Right atrium auricular region (tissue), 2 donors: Measurements from ENCODE around the gene CCDC85C. TPM values are rescaled to one million over a fixed set of nuclear protein-coding genes. Genes with fewer than 3 reads are reported as not detected.

Experiments used
- DNase-seq: peaks from one replicate; pipeline ENCODE4 v3.0.0-alpha.2; 2019; ENCODE audit warnings: low spot score
- H3K27ac ChIP-seq, 2 donors: fragments of 200-600 bp; sonication (generic); 1 replicate in 1 of 2; 2 replicates in 1 of 2; pipeline ENCODE4 v1.5.1; 2016 to 2019
- H3K27me3 ChIP-seq, 2 donors: fragments of 200-600 bp; sonication (generic); one replicate each; pipeline versions ENCODE4 v1.5.1 to v1.6.0; 2017 to 2019
- H3K36me3 ChIP-seq: fragments of 200-600 bp; sonication (generic); one replicate; pipeline ENCODE4 v1.5.1; 2016
- H3K4me1 ChIP-seq, 2 donors: fragments of 200-600 bp; sonication (generic); one replicate each; pipeline versions ENCODE4 v1.5.1 to v1.6.0; 2017 to 2019
- H3K4me3 ChIP-seq, 2 donors: fragments of 200-600 bp; sonication (generic); 1 replicate in 1 of 2; 2 replicates in 1 of 2; pipeline ENCODE4 v1.5.1; 2017 to 2019; ENCODE audit warnings: mild to moderate bottlenecking in 1 of 2, moderate library complexity in 1 of 2
- H3K9me3 ChIP-seq, 2 donors: fragments of 200-600 bp; sonication (generic); one replicate each; pipeline ENCODE4 v1.5.1; 2019
- CTCF ChIP-seq, 2 donors: fragments of 200-600 bp; sonication (generic); IDR thresholded peaks; one replicate each; pipeline ENCODE4 v1.5.1; 2019; ENCODE audit warnings: antibody characterized with exemption in 2 of 2
- total RNA-seq, 2 donors: library from RNA; depleted of rRNA; stranded (reverse); fragments of >200 nt; gene quantifications; one replicate each; pipeline ENCODE4 v1.1.0, GENCODE V29; 2016

Gene CCDC85C
- total RNA-seq, result 10 to 100 TPM; 17.1 to 17.7 TPM

DNA sequence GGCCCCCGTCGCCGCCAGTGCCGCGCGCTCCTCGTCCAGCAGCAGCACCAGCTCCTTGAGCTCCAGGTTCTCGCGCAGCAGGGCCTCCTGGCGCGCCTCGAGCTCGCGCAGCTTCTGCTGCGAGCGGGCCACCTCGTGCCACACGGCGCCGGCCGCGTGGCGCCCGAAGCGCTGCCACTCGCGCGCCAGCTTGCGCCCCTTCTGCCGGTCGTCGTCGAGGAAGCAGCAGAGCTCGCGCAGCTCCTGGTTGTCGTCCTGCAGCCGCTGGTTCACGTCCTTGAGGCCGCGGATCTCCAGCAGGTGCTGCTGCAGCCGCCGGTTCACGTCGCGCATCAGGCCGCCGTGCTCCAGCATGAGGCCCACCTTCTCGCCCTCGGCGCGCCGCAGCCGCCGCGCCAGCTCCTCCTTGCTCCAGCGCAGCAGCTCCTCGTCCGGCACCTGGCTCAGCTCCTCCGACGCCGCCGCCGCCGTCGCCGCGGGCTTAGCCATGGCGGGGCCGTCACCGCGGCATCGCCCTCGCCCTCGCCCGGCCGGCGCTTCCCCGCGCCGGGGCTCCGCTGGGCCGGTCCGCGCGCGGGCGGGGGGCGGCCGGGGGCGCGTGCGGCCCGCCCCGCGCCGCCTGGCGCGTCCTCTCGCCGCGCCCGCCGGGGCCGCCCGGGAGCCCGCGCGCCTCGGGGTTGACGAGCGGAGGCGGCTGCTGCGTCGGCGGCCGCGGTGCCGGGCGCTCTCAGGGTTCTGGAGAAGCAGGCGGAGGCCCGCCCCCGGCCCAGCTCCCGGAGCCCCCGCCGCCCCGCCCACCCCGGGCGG lies at the start of gene CCDC85C:
CCDC85C (minus strand) TSS at position 737 of the 807 bp plus-strand sequence; CDS start at position 489, 248 bp downstream.
- no peak for DNase-seq
- Histone ChIP-seq H3K27me3 (no peaks in the 10 kb centered on the region), H3K4me3 (peak within 1 kb of the TSS; percentile 63 to 84), H3K4me1 (peaks cover 2 to 59% of the 10 kb centered on the region in 2 donors), H3K27ac (peak within 1 kb of the TSS; percentile 83 to 89), H3K9me3 (no peaks in the 10 kb centered on the region), H3K36me3 (no peaks in the 10 kb centered on the region)
- no peak for TF ChIP-seq CTCF (IDR thresholded peaks at IDR 0.05)

- no peak for DNase-seq
- no peak for TF ChIP-seq CTCF (IDR thresholded peaks at IDR 0.05)
- Histone ChIP-seq H3K27ac (no peak overlapping the region), H3K27me3 (no peaks in the 10 kb centered on the region), H3K4me3 (no peak overlapping the region), H3K36me3 (no peaks in the 10 kb centered on the region), H3K4me1 (no peaks in the 10 kb centered on the region), H3K9me3 (no peaks in the 10 kb centered on the region)
Measured at GRCh38 chr14:99651953-99652746, 48.1 kb upstream of the CCDC85C start.

DNA sequence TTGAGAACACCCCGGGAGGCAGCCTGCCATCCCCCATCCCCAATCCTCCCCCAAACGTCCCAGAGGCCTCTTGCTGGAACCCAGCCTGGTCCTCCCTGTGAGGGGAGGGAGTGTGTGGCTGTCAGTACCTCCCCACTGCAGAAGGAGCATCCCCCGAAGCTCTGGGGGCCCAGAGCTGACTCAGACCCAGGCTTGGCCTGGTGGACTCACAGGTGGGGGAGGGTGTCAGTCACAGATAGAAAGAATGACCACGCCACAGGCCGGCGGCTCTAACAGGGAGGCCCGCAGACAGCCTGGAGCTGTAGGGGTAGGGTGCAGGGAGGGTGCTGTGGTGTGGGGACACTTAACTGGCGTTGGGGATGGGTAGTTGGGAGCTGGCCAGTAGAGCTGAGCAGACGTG lies 46.2 kb upstream of the CCDC85C start:
- DNase-seq, result no peak
- Histone ChIP-seq H3K4me1 (peaks cover 0 to 7% of the 10 kb centered on the region in 2 donors), H3K4me3 (no peak overlapping the region), H3K27me3 (no peaks in the 10 kb centered on the region), H3K27ac (no peak overlapping the region), H3K36me3 (no peaks in the 10 kb centered on the region), H3K9me3 (no peaks in the 10 kb centered on the region)
- no peak for TF ChIP-seq CTCF (IDR thresholded peaks at IDR 0.05)

DNA sequence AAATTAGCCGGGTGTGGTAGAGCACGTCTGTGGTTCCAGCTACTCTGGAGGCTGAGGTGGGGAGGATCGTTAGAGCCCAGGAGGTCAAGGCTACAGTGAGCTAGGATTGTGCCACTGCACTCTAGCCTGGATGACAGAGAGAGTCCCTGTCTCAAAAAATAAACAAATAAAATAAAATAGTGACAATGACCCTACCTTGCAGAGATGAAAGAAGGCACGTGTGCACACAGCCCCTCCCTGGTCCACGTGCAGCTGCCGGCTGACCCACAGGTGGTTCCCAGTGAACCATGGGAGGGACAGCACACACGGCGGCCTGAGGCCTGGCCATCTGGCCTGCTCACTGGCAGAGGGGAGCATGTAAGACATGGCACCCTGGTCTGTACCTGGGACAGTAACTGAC lies 45.6 kb upstream of the CCDC85C start:
- TF ChIP-seq CTCF (IDR thresholded peaks at IDR 0.05), result no peak
- H3K9me3 ChIP-seq, result no peaks in the 10 kb centered on the region
- H3K27ac ChIP-seq, result no peak overlapping the region
- no peak for DNase-seq
- H3K36me3 ChIP-seq, result no peaks in the 10 kb centered on the region
- no peaks in the 10 kb centered on the region for H3K27me3 ChIP-seq
- H3K4me1 ChIP-seq, result peaks cover 0 to 11% of the 10 kb centered on the region in 2 donors
- no peak overlapping the region for H3K4me3 ChIP-seq

DNA sequence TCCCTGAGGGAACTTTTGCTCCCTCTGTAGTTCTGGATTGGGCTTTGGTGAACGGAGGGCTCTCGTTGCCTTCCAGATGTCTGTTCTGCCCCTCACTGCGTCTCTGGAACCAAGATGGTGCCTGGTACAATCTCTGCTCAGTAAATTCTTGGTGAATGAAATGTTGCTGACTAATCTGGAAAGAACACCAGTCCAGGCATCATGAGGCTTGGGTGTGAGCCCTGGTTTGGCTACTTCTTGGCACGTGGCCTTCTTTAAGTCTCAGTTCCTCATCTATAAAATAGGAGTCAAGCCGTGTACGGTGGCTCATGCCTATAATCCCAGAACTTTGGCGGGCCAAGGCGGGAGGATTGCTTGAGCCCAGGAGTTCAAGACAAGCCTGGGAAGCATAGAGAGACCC lies 45.2 kb upstream of the CCDC85C start:
- no peaks in the 10 kb centered on the region for H3K27me3 ChIP-seq
- no peak for TF ChIP-seq CTCF (IDR thresholded peaks at IDR 0.05)
- no peak for DNase-seq
- peaks cover 0 to 14% of the 10 kb centered on the region in 2 donors for H3K4me1 ChIP-seq
- no peak overlapping the region for H3K27ac ChIP-seq
- H3K36me3 ChIP-seq, result no peaks in the 10 kb centered on the region
- no peaks in the 10 kb centered on the region for H3K9me3 ChIP-seq
- H3K4me3 ChIP-seq, result no peak overlapping the region
